ENCODE results near the gene SHKBP1. TPM values are rescaled to one million over a fixed set of nuclear protein-coding genes. Genes with fewer than 3 reads are reported as not detected.

SHKBP1 gene
- total and polyA plus RNA-seq, 2 of the 4 experiments (the other 2 are of a cell fraction): 15.6 to 94.0 TPM

GRCh38 chr19:40594255-40594654, 17.6 kb downstream of the SHKBP1 start:
- ChIA-PET CTCF (no interaction called here), POLR2A (ENCODE audit: unreplicated experiment) (no interaction called here)
- Histone ChIP-seq H3K9me3 (ENCODE audit: control insufficient read depth, insufficient read depth, low read length) (no peaks in the 10 kb centered on the region), H3K14ac (replicated peaks; ENCODE audit: low read depth, low read length) (no peak overlapping the region), H2AK9ac (replicated peaks; ENCODE audit: low read depth, low read length, poor library complexity) (peak overlapping the region; percentile 77), H3K79me1 (ENCODE audit: low read depth in 1 of 2, low read length in 2 of 2) (peaks cover 0 to 2% of the 10 kb centered on the region in 2 experiments; a peak in 1 of 4 replicates), H2BK5ac (ENCODE audit: low read depth, low read length, poor library complexity, severe bottlenecking) (no peak overlapping the region), H4K5ac (ENCODE audit: low read depth, low read length) (no peak overlapping the region), H3K27me3 (ENCODE audit: control insufficient read depth, insufficient read depth, low read length) (no peaks in the 10 kb centered on the region), H2AFZ (replicated peaks; ENCODE audit: low read length, poor library complexity) (peak overlapping the region; percentile 83), H2BK20ac (ENCODE audit: low read depth, low read length) (no peak overlapping the region), H4K8ac (ENCODE audit: low read depth in 2 of 2, low read length in 2 of 2) (0 out of 4 replicates have a peak overlapping the region, but pooled peaks of 1 of the 2 experiments have one; percentile 35), H3K36me3 (ENCODE audit: control insufficient read depth, insufficient read depth, low read length) (peaks cover 9% of the 10 kb centered on the region), H3K18ac (ENCODE audit: low read depth, low read length) (no peak overlapping the region), H4K20me1 (ENCODE audit: insufficient read depth, low read length) (peaks cover 8% of the 10 kb centered on the region; the same call in 1 of the 2 replicates), H3K27ac (ENCODE audit: insufficient read depth, low read length) (no peak overlapping the region), H3K4me2 (ENCODE audit: low read depth, low read length) (peak overlapping the region; percentile 71; the same call in 1 of the 2 replicates), H2AK5ac (ENCODE audit: low read depth, low read length) (peak overlapping the region; percentile 35; the same call in 1 of the 2 replicates), H3K4ac (ENCODE audit: low read depth, low read length) (no peak overlapping the region), H3K4me3 (ENCODE audit: insufficient read depth, low read depth, low read length) (no peak overlapping the region), H3K9ac (ENCODE audit: low read depth, low read length) (no peak overlapping the region), H4K91ac (ENCODE audit: insufficient read depth, low read depth, low read length) (no peak overlapping the region), H3K9me1 (ENCODE audit: insufficient read depth, low read length) (no peaks in the 10 kb centered on the region), H3K23ac (ENCODE audit: low read depth, low read length) (no peak overlapping the region), H3K4me1 (ENCODE audit: control insufficient read depth, insufficient read depth, low read length) (peaks cover 8% of the 10 kb centered on the region), H2BK120ac (ENCODE audit: low read depth, low read length) (no peak overlapping the region), H3K56ac (ENCODE audit: extremely low read depth, insufficient read depth, low read length) (no peak overlapping the region), H2BK15ac (ENCODE audit: low read depth, low read length) (no peak overlapping the region; the same call in 2 of the 3 replicates)
- no TSS peak for BruUV-seq (replicated peaks)
- no peak for TF ChIP-seq CHD1 (IDR thresholded peaks at IDR 0.05; ENCODE audit: low read depth, low read length)
- TF ChIP-seq MAZ (IDR thresholded peaks at IDR 0.05; ENCODE audit: borderline replicate concordance, low read depth, low read length): no peak
- TF ChIP-seq NFE2L2 (IDR thresholded peaks at IDR 0.05; ENCODE audit: low read depth, low read length): no peak
- TF ChIP-seq FOS (IDR thresholded peaks at IDR 0.05; ENCODE audit: low read depth, low read length): no peak
- no peak for TF ChIP-seq POLR2A (IDR thresholded peaks at IDR 0.05; ENCODE audit: low read depth, low read length)
- TF ChIP-seq USF2 (IDR thresholded peaks at IDR 0.05; ENCODE audit: low read depth, low read length): no peak
- no peak for TF ChIP-seq CEBPB (IDR thresholded peaks at IDR 0.05; ENCODE audit: low read depth, low read length)
- TF ChIP-seq RCOR1 (IDR thresholded peaks at IDR 0.05; ENCODE audit: insufficient replicate concordance, low read length): no peak
- no peak for TF ChIP-seq RFX5 (IDR thresholded peaks at IDR 0.05; ENCODE audit: low read depth, low read length)
- TF ChIP-seq BHLHE40 (IDR thresholded peaks at IDR 0.05; ENCODE audit: low read depth, low read length): no peak
- no peak for TF ChIP-seq RAD21 (IDR thresholded peaks at IDR 0.05; ENCODE audit: low read length)
- TF ChIP-seq ELK1 (IDR thresholded peaks at IDR 0.05; ENCODE audit: borderline replicate concordance, low read depth, low read length): no peak
- TF ChIP-seq MAFK (IDR thresholded peaks at IDR 0.05; ENCODE audit: low read depth, low read length): no peak
- no peak for TF ChIP-seq MXI1 (IDR thresholded peaks at IDR 0.05; ENCODE audit: borderline replicate concordance, low read depth, low read length)
- dilution Hi-C loops (cut with HindIII; ENCODE audit: low sequenced_read_pairs, unreplicated experiment): no loop called here
- ATAC-seq (ENCODE audit: low read depth) (no peak), DNase-seq (no peak)
- in situ Hi-C loops (cut with MboI; ENCODE audit: low sequenced_read_pairs): no loop called here
- intact Hi-C loops (cut with micrococcal nuclease): loop anchor here (10.0 kb wide), 1 partner anchor 459 kb away; no protein-coding TSS in a partner anchor
- WGBS, 2 experiments (ENCODE audit: extremely low coverage in 2 of 2, insufficient read length in 1 of 2): 14% methylated on average over 7 of the region's 8 CpGs; no CpG with 5 or more reads in 1 of the 2 experiments

Measured in IMR-90 (cell line).